Keratinocyte (primary cell): ENCODE measurements around the gene CHST8. TPM values are rescaled to one million over a fixed set of nuclear protein-coding genes. Genes with fewer than 3 reads are reported as not detected.

ENCODE experiments used
- DNase-seq: peaks from one replicate; pipeline ENCODE4 v3.0.0-alpha.2; 2011; ENCODE audit warnings: low read depth, missing footprints, low spot score
- FAIRE-seq: peaks from 2 replicates; lab custom pipeline; 2011; peaks lifted over from hg19 to GRCh38; lab: Jason Lieb, UNC
- H2AFZ ChIP-seq: 2 replicates; pipeline ENCODE4 v1.6.0; 2012; ENCODE audit warnings: low read length, control low read depth, inconsistent platforms; ENCODE audit not compliant: control insufficient read depth
- H3K27ac ChIP-seq: 2 replicates; pipeline ENCODE4 v1.5.1; 2011; ENCODE audit warnings: low read length; ENCODE audit not compliant: control insufficient read depth, insufficient read depth
- H3K27me3 ChIP-seq: 3 replicates; pipeline ENCODE4 v1.6.0; 2011; ENCODE audit warnings: low read length; ENCODE audit not compliant: control insufficient read depth, insufficient read depth; ENCODE audit errors: extremely low read depth
- H3K36me3 ChIP-seq, 2 experiments: 2 replicates in 1 of 2; 3 replicates in 1 of 2; pipeline ENCODE4 v1.5.1; 2011; ENCODE audit warnings: low read length in 2 of 2, mild to moderate bottlenecking in 1 of 2; ENCODE audit not compliant: control insufficient read depth in 2 of 2, insufficient read depth in 2 of 2; ENCODE audit errors: extremely low read depth in 1 of 2
- H3K4me1 ChIP-seq: 3 replicates; pipeline ENCODE4 v1.5.1; 2011; ENCODE audit warnings: low read length; ENCODE audit not compliant: control insufficient read depth, insufficient read depth; ENCODE audit errors: extremely low read depth
- H3K4me2 ChIP-seq: 3 replicates; pipeline ENCODE4 v1.6.0; 2011; ENCODE audit warnings: low read depth, low read length; ENCODE audit not compliant: control insufficient read depth, insufficient read depth; ENCODE audit errors: extremely low read depth
- H3K4me3 ChIP-seq, 3 experiments: fragments of 200-600 bp in 1 of 3; sonication (generic) in 1 of 3; 2 replicates in 2 of 3; 3 replicates in 1 of 3; pipeline ENCODE4 v1.5.1; 2011 to 2016; ENCODE audit warnings: low read length in 3 of 3, mild to moderate bottlenecking in 3 of 3, control low read depth in 2 of 3, inconsistent platforms in 1 of 3, low read depth in 1 of 3, mixed read lengths in 1 of 3, mixed run types in 1 of 3, moderate library complexity in 1 of 3; ENCODE audit not compliant: control insufficient read depth in 2 of 3, insufficient read depth in 2 of 3; ENCODE audit errors: extremely low read depth in 1 of 3
- H3K79me2 ChIP-seq: 2 replicates; pipeline ENCODE4 v1.6.0; 2012; ENCODE audit warnings: low read length; ENCODE audit not compliant: control insufficient read depth, insufficient read depth
- H3K9ac ChIP-seq: 3 replicates; pipeline ENCODE4 v1.6.0; 2011; ENCODE audit warnings: low read length; ENCODE audit not compliant: control insufficient read depth, insufficient read depth; ENCODE audit errors: extremely low read depth
- H3K9me1 ChIP-seq: 3 replicates; pipeline ENCODE4 v1.6.0; 2011; ENCODE audit warnings: low read length; ENCODE audit not compliant: control insufficient read depth, insufficient read depth; ENCODE audit errors: extremely low read depth
- H3K9me3 ChIP-seq: 2 replicates; pipeline ENCODE4 v1.5.1; 2012; ENCODE audit warnings: low read depth, low read length; ENCODE audit not compliant: control insufficient read depth
- H4K20me1 ChIP-seq: 3 replicates; pipeline ENCODE4 v1.6.0; 2011; ENCODE audit warnings: low read length; ENCODE audit not compliant: control insufficient read depth, insufficient read depth; ENCODE audit errors: extremely low read depth
- CTCF ChIP-seq, 3 experiments: IDR thresholded peaks in 1 of 3; conservative IDR thresholded peaks in 1 of 3; optimal IDR thresholded peaks in 1 of 3; 2 replicates in 2 of 3; 3 replicates in 1 of 3; pipeline versions ENCODE3 to v1.5.1; 2011; ENCODE audit warnings: low read length in 3 of 3, mild to moderate bottlenecking in 3 of 3, moderate library complexity in 2 of 3, control low read depth in 1 of 3, inconsistent platforms in 1 of 3; ENCODE audit not compliant: insufficient read depth in 2 of 3; ENCODE audit errors: extremely low read depth in 1 of 3
- EZH2 ChIP-seq: IDR thresholded peaks from one replicate; pipeline ENCODE4 v1.6.1; 2012; ENCODE audit warnings: inconsistent platforms, mild to moderate bottlenecking, low read length, moderate library complexity
- dilution Hi-C: fragments of 300-500 bp; cut with MboI; formaldehyde crosslinking; loops from one replicate; pipeline ENCODE4 v1.7.0; 2020; ENCODE audit warnings: low sequenced_read_pairs; ENCODE audit not compliant: extremely low pct_ligation_motif_present
- polyA plus RNA-seq, 5 experiments: library from polyadenylated mRNA; depleted of rRNA in 3 of 5; stranded (reverse) in 3 of 5; stranded (forward) in 1 of 5; unstranded in 1 of 5; fragments of >200 nt; gene quantifications; 1 replicate in 1 of 5; 2 replicates in 3 of 5; 3 replicates in 1 of 5; pipeline versions ENCODE4 v1.2.1 to v1.2.3, GENCODE V29; 2011 to 2012; ENCODE audit warnings: missing spikeins in 2 of 5, low read depth in 1 of 5, low replicate concordance in 1 of 5

Gene CHST8
- polyA plus RNA-seq, 1 donor (not counting 4 experiments of a cell fraction or from before 2014, with no cell fraction given) = not detected

- Histone ChIP-seq H3K27ac (no peak overlapping the region), H3K4me1 (no peaks in the 10 kb centered on the region), H3K27me3 (no peaks in the 10 kb centered on the region), H3K4me3 (no peak overlapping the region), H3K36me3 (no peaks in the 10 kb centered on the region), H3K9me1 (no peaks in the 10 kb centered on the region), H3K4me2 (no peak overlapping the region), H3K79me2 (no peaks in the 10 kb centered on the region), H3K9ac (no peak overlapping the region), H3K9me3 (no peaks in the 10 kb centered on the region), H2AFZ (no peak overlapping the region), H4K20me1 (no peaks in the 10 kb centered on the region)
- dilution Hi-C loops = no loop called here
- no peak for FAIRE-seq
- TF ChIP-seq CTCF (optimal IDR thresholded peaks at IDR 0.05 in 1 of 3, IDR thresholded peaks at IDR 0.05 in 1 of 3, conservative IDR thresholded peaks at IDR 0.05 in 1 of 3; ENCODE audit: extremely low read depth in 1 of 3, insufficient read depth in 2 of 3, low read length in 3 of 3) = no peak
- TF ChIP-seq EZH2 = no peak
- DNase-seq = no peak
Measured at GRCh38 chr19:33703821-33704220, 82.1 kb downstream of the CHST8 start.

- no peak for FAIRE-seq
- Histone ChIP-seq H3K4me2 (no peak overlapping the region), H3K9me1 (no peaks in the 10 kb centered on the region), H3K27ac (no peak overlapping the region), H3K27me3 (no peaks in the 10 kb centered on the region), H4K20me1 (no peaks in the 10 kb centered on the region), H3K79me2 (no peaks in the 10 kb centered on the region), H3K36me3 (no peaks in the 10 kb centered on the region), H3K9me3 (no peaks in the 10 kb centered on the region), H3K4me3 (no peak overlapping the region), H2AFZ (no peak overlapping the region), H3K4me1 (no peaks in the 10 kb centered on the region), H3K9ac (no peak overlapping the region)
- no peak for TF ChIP-seq CTCF (optimal IDR thresholded peaks at IDR 0.05 in 1 of 3, IDR thresholded peaks at IDR 0.05 in 1 of 3, conservative IDR thresholded peaks at IDR 0.05 in 1 of 3; ENCODE audit: extremely low read depth in 1 of 3, insufficient read depth in 2 of 3, low read length in 3 of 3)
- no peak for TF ChIP-seq EZH2
- no peak for DNase-seq
- dilution Hi-C loops = no loop called here
Measured at GRCh38 chr19:33704271-33704670, 82.5 kb downstream of the CHST8 start.
